ENCODE data around the gene TPCN2. TPM values are rescaled to one million over a fixed set of nuclear protein-coding genes. Genes with fewer than 3 reads are reported as not detected.

TPCN2 gene
- polyA plus RNA-seq, 3 donors: 29.3 to 52.8 (median 31.5) TPM

- H3K27ac ChIP-seq (ENCODE audit: low read depth in 1 of 2, low read length in 2 of 2): no peak within 1 kb of the TSS
- H3K27me3 Mint-ChIP-seq (ENCODE audit: low read depth in 3 of 3): peaks cover 31 to 57% (median 55%) of the 10 kb centered on the region in 3 donors
- intact Hi-C loops (cut with micrococcal nuclease): no loop called here
- no peaks in the 10 kb centered on the region for H3K9me3 ChIP-seq (replicated peaks in 1 of 2; ENCODE audit: control insufficient read depth in 1 of 2, insufficient read depth in 1 of 2, low read length in 2 of 2)
- no peaks in the 10 kb centered on the region for H3K79me2 ChIP-seq (ENCODE audit: insufficient read depth, low read length)
- H3K4me1 Mint-ChIP-seq: peaks cover 39% of the 10 kb centered on the region
- H3K4me1 ChIP-seq (ENCODE audit: control insufficient read depth in 1 of 2, insufficient read depth in 2 of 2, low read length in 2 of 2): peaks cover 41 to 56% of the 10 kb centered on the region in 2 donors
- H3K4me3 Mint-ChIP-seq: peak within 1 kb of the TSS; percentile 9 to 77
- peak within 1 kb of the TSS; percentile 1 for H3K9ac ChIP-seq (ENCODE audit: insufficient read depth, low read length, poor library complexity, severe bottlenecking)
- H4K20me1 ChIP-seq (ENCODE audit: insufficient read depth, low read length): no peaks in the 10 kb centered on the region
- H3K4me2 ChIP-seq (replicated peaks; ENCODE audit: extremely low read depth, low read length, poor library complexity, severe bottlenecking): peak within 1 kb of the TSS; percentile 57
- H3K36me3 Mint-ChIP-seq: peaks cover 3% of the 10 kb centered on the region in 2 donors
- peaks cover 0 to 49% of the 10 kb centered on the region in 2 donors for H3K27me3 ChIP-seq (ENCODE audit: control insufficient read depth in 2 of 2, insufficient read depth in 2 of 2, low read length in 2 of 2)
- TF ChIP-seq CTCF (IDR thresholded peaks at IDR 0.05): peak; percentile 37
- H3K27ac Mint-ChIP-seq: peak within 1 kb of the TSS in 1 of 7 donors; percentile 71
- 5% methylated on average over 28 of the region's 43 CpGs for WGBS (ENCODE audit: insufficient coverage)
- peak; percentile 11 to 52 (median 15) for DNase-seq
- H3K9me3 Mint-ChIP-seq: peaks cover 0 to 3% (median 2%) of the 10 kb centered on the region in 7 donors
- peak within 1 kb of the TSS; percentile 75 for H2AFZ ChIP-seq (ENCODE audit: insufficient read depth, low read depth, low read length, poor library complexity, severe bottlenecking)
- H3K36me3 ChIP-seq (replicated peaks in 1 of 2; ENCODE audit: control insufficient read depth in 1 of 2, insufficient read depth in 2 of 2, low read length in 2 of 2): no peaks in the 10 kb centered on the region
- H3K4me3 ChIP-seq (replicated peaks in 1 of 3; ENCODE audit: low read depth in 2 of 3, low read length in 3 of 3): peak within 1 kb of the TSS in 1 of 3 experiments; percentile 55
Observed at GRCh38 chr11:69013009-69013951, 35.5 kb upstream of the TPCN2 start, which contains the start of gene MRGPRF. Gene MRGPRF, minus strand, starts transcription at chr11:69013246. Its CDS starts 3,345 bp downstream, at chr11:69009901.

- Histone ChIP-seq H3K36me3 (replicated peaks in 1 of 2; ENCODE audit: control insufficient read depth in 1 of 2, insufficient read depth in 2 of 2, low read length in 2 of 2) (no peaks in the 10 kb centered on the region), H4K20me1 (ENCODE audit: insufficient read depth, low read length) (no peaks in the 10 kb centered on the region), H3K9me3 (replicated peaks in 1 of 2; ENCODE audit: control insufficient read depth in 1 of 2, insufficient read depth in 1 of 2, low read length in 2 of 2) (no peaks in the 10 kb centered on the region), H3K27me3 (ENCODE audit: control insufficient read depth in 2 of 2, insufficient read depth in 2 of 2, low read length in 2 of 2) (peaks cover 0 to 46% of the 10 kb centered on the region in 2 donors), H3K9ac (ENCODE audit: insufficient read depth, low read length, poor library complexity, severe bottlenecking) (no peak overlapping the region), H3K4me3 (replicated peaks in 1 of 3; ENCODE audit: low read depth in 2 of 3, low read length in 3 of 3) (no peak overlapping the region), H3K27ac (ENCODE audit: low read depth in 1 of 2, low read length in 2 of 2) (no peak overlapping the region), H3K79me2 (ENCODE audit: insufficient read depth, low read length) (no peaks in the 10 kb centered on the region), H2AFZ (ENCODE audit: insufficient read depth, low read depth, low read length, poor library complexity, severe bottlenecking) (no peak overlapping the region), H3K4me2 (replicated peaks; ENCODE audit: extremely low read depth, low read length, poor library complexity, severe bottlenecking) (no peak overlapping the region), H3K4me1 (ENCODE audit: control insufficient read depth in 1 of 2, insufficient read depth in 2 of 2, low read length in 2 of 2) (peaks cover 41 to 47% of the 10 kb centered on the region in 2 donors)
- Mint-ChIP-seq H3K4me3 (peak overlapping the region in 1 of 2 donors; percentile 26), H3K4me1 (peaks cover 33% of the 10 kb centered on the region), H3K9me3 (peaks cover 0 to 3% (median 2%) of the 10 kb centered on the region in 7 donors), H3K36me3 (peaks cover 3% of the 10 kb centered on the region in 2 donors), H3K27me3 (ENCODE audit: low read depth in 3 of 3) (peaks cover 31 to 53% (median 53%) of the 10 kb centered on the region in 3 donors), H3K27ac (peak overlapping the region in 1 of 7 donors; percentile 71)
- no peak for DNase-seq
- TF ChIP-seq CTCF (IDR thresholded peaks at IDR 0.05): no peak
- intact Hi-C loops (cut with micrococcal nuclease): no loop called here
- 83% methylated on average over 27 of the region's 28 CpGs for WGBS (ENCODE audit: insufficient coverage)
Observed at GRCh38 chr11:69014084-69014851, 34.5 kb upstream of the TPCN2 start.
